D721Med (cell line): ENCODE measurements around the gene POLR2L.

Source experiments
- DNase-seq: peaks from one replicate; pipeline ENCODE4 v3.0.0; 2011; ENCODE audit warnings: low spot score; ENCODE audit not compliant: insufficient read length
- FAIRE-seq: peaks from 2 replicates; lab custom pipeline; 2011; peaks lifted over from hg19 to GRCh38; lab: Jason Lieb, UNC
- CTCF ChIP-seq: IDR thresholded peaks from 2 replicates; pipeline ENCODE4 v1.5.1; 2012; ENCODE audit warnings: mild to moderate bottlenecking, control low read depth; ENCODE audit not compliant: insufficient read depth; ENCODE audit errors: missing control alignments

The POLR2L gene

GRCh38 chr11:842370-843002, at the start of gene POLR2L, which contains the start of gene TSPAN4:
POLR2L (minus strand) TSS chr11:842529; CDS start chr11:842508, 21 bp downstream.
TSPAN4 (plus strand) TSS chr11:842852; CDS start chr11:850305, 7,453 bp downstream.
- TF ChIP-seq CTCF, result no peak
- no peak for FAIRE-seq
- DNase-seq, result peak; percentile 77

DNA sequence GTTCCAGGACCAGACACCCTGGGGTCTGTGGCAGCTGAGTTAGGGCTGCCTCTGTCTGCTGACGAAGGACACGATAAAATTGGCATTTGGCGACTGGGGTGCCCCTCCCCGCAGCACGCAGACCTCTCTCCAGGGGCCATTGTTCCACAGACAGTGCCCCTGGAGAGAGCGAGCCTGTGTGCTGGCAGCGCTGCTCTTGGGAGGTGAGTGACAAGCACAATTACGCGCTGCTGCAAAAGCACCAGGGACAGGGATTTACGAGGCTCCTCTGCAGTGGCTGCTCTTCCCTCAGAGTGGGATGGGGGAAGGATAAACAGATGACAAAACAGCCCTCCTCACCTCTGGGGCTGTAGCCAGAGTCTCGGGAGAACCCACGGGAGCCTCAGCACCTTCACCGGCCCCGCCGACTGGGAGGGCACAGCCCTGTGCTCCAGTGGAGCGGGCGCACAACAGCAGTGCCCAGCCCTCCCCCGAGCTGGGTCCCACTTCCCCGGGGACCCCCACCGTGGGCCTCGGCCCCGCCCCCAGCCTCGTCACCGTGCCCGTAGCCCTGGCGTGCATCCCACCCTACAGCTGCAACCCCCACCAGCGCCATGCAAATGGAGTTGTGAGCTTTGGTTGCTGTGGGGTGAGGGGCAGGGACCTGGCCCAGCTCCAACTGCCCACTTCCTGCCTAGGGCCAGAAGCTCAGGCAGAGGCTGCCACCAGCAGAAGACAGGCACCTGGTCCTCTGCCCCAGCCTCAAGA, 48.6 kb upstream of the POLR2L start:
- DNase-seq (no peak), FAIRE-seq (no peak)
- TF ChIP-seq CTCF, result no peak

DNA sequence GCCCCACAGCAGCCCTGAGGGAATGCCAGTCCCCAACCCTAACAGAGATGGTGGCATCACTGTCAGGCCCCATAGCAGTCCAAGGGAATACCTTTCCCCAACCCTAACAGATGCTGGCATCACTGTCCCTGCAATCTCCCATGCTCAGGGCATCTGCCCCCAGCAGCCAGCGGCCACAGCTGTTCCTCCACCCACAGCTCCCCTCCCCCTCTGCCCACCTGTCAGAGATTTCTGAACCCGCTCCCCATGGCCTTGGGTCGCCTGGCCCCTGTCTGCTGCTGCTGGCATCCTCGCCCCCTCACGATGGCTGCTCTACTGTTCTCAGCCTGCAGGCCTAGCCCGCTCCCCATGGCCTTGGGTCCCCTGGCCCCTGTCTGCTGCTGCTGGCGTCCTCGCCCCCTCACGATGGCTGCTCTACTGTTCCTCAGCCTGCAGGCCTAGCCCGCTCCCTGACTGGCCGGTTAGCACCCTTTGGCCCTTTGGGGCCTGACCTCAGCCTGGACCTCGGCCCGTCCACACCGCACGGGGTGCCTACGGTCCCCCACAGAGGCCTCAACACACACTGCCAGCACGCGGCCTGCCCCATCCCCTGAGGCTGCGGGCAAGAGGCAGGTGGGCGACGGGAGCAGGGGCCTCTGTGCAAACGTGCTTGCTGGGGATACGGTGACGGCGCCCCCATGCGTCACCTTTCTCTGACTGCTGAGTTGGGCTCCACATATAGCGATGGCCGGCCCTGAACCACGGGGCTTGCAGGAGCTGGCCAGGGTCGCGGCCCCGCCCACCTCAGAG, 47.6 kb upstream of the POLR2L start:
- no peak for TF ChIP-seq CTCF
- no peak for FAIRE-seq
- no peak for DNase-seq

GRCh38 chr11:889257-889656, 46.9 kb upstream of the POLR2L start:
- DNase-seq (no peak), FAIRE-seq (no peak)
- TF ChIP-seq CTCF, result no peak

- FAIRE-seq, result no peak
- DNase-seq, result peak; percentile 87
- no peak for TF ChIP-seq CTCF
These were observed 46.2 kb upstream of the POLR2L start for GRCh38 chr11:888310-889212.

DNA sequence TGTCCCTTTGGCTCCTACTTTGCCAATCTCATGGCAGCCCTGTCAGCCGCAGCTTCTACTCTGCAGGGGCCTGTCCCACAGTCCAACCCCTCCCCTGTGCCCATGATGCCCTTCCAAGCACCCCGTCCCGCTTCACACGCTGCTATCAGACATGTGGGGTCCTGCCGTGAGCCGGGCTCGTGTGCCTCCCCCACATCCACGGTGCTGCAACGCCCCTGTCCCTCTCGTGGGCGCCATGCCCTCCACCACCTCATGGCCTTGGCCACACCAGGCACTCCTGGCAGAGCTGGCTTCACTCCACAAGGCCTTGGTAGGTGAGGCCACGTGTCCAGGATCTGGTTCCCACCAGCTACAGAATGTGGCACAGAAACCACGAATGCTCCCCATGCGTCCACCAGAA, 45.3 kb upstream of the POLR2L start:
- DNase-seq (no peak), FAIRE-seq (no peak)
- no peak for TF ChIP-seq CTCF
